ENCODE results near the gene MC5R. TPM values are rescaled to one million over a fixed set of nuclear protein-coding genes. Genes with fewer than 3 reads are reported as not detected.

MC5R gene
- total RNA-seq: not detected
- long read RNA-seq: 0 reads

GRCh38 chr18:13823707-13824395, at the start of gene MC5R:
MC5R (plus strand) TSS chr18:13824149; CDS start chr18:13825766, 1,617 bp downstream.
- intact Hi-C loops (cut with DNase I): loop anchor here in 1 of 2 donors (2.0 kb wide), 1 partner anchor 263 kb away; no protein-coding TSS in a partner anchor
- peak; percentile 70 for DNase-seq
- peak; percentile 88 to 94 for ATAC-seq

- no peak for ATAC-seq
- DNase-seq: no peak
- intact Hi-C loops (cut with DNase I): no loop called here
Observed at GRCh38 chr18:13775058-13775457, 48.9 kb upstream of the MC5R start.

- DNase-seq: no peak
- intact Hi-C loops (cut with DNase I): loop anchor here in 1 of 2 donors (10.0 kb wide), 1 partner anchor 56 kb away; no protein-coding TSS in a partner anchor
- ATAC-seq: peak in 1 of 2 donors; percentile 95
Observed at GRCh38 chr18:13791181-13791580, 32.8 kb upstream of the MC5R start.

GRCh38 chr18:13793819-13794218, 30.1 kb upstream of the MC5R start:
- intact Hi-C loops (cut with DNase I): loop anchor here in 1 of 2 donors (10.0 kb wide), 1 partner anchor 59 kb away; no protein-coding TSS in a partner anchor
- ATAC-seq: no peak

GRCh38 chr18:13796515-13796914, 27.4 kb upstream of the MC5R start:
- DNase-seq (no peak), ATAC-seq (no peak)
- intact Hi-C loops (cut with DNase I): loop anchor here in 1 of 2 donors (10.0 kb wide), 1 partner anchor 62 kb away; no protein-coding TSS in a partner anchor

More at GRCh38 chr18:13793819-13794218, 30.1 kb upstream of the MC5R start:
- no peak for DNase-seq

- ATAC-seq (no peak), DNase-seq (no peak)
- intact Hi-C loops (cut with DNase I): loop anchor here in 1 of 2 donors (10.0 kb wide), 1 partner anchor 62 kb away; no protein-coding TSS in a partner anchor
Observed at GRCh38 chr18:13797157-13797611, 26.8 kb upstream of the MC5R start.

GRCh38 chr18:13799396-13799795, 24.6 kb upstream of the MC5R start:
- ATAC-seq: no peak
- intact Hi-C loops (cut with DNase I): loop anchor here in 1 of 2 donors (10.0 kb wide), 1 partner anchor 65 kb away; no protein-coding TSS in a partner anchor
- no peak for DNase-seq

GRCh38 chr18:13800505-13801259, 23.3 kb upstream of the MC5R start:
- intact Hi-C loops (cut with DNase I): loop anchor here in 1 of 2 donors (10.0 kb wide), 1 partner anchor 246 kb away; no protein-coding TSS in a partner anchor
- DNase-seq (peak; percentile 82), ATAC-seq (peak; percentile 94 to 99)

- intact Hi-C loops (cut with DNase I): loop anchor here in 1 of 2 donors (10.0 kb wide), 1 partner anchor 246 kb away; no protein-coding TSS in a partner anchor
- ATAC-seq: peak in 1 of 2 donors; percentile 16
- no peak for DNase-seq
Observed at GRCh38 chr18:13801260-13801601, 22.7 kb upstream of the MC5R start.

GRCh38 chr18:13804305-13804704, 19.6 kb upstream of the MC5R start:
- intact Hi-C loops (cut with DNase I): loop anchor here in 1 of 2 donors (10.0 kb wide), 1 partner anchor 250 kb away; no protein-coding TSS in a partner anchor
- ATAC-seq (no peak), DNase-seq (no peak)

GRCh38 chr18:13808294-13809042, 15.5 kb upstream of the MC5R start:
- intact Hi-C loops (cut with DNase I): loop anchor here in 1 of 2 donors (10.0 kb wide), 1 partner anchor 254 kb away; no protein-coding TSS in a partner anchor
- DNase-seq (no peak), ATAC-seq (no peak)

GRCh38 chr18:13809043-13809430, 14.9 kb upstream of the MC5R start:
- DNase-seq (no peak), ATAC-seq (no peak)
- intact Hi-C loops (cut with DNase I): loop anchor here in 1 of 2 donors (10.0 kb wide), 1 partner anchor 254 kb away; no protein-coding TSS in a partner anchor

GRCh38 chr18:13809531-13810255, 14.3 kb upstream of the MC5R start:
- no peak for ATAC-seq
- no peak for DNase-seq
- intact Hi-C loops (cut with DNase I): loop anchor here in 1 of 2 donors (10.0 kb wide), 1 partner anchor 255 kb away; no protein-coding TSS in a partner anchor

- no peak for ATAC-seq
- no peak for DNase-seq
- intact Hi-C loops (cut with DNase I): no loop called here
Observed at GRCh38 chr18:13810950-13811485, 12.9 kb upstream of the MC5R start.

GRCh38 chr18:13811993-13812392, 12.0 kb upstream of the MC5R start:
- ATAC-seq (peak in 1 of 2 donors; percentile 21), DNase-seq (no peak)
- intact Hi-C loops (cut with DNase I): no loop called here

- DNase-seq (peak; percentile 44), ATAC-seq (peak; percentile 83 to 87)
- intact Hi-C loops (cut with DNase I): no loop called here
Observed at GRCh38 chr18:13813271-13813849, 10.6 kb upstream of the MC5R start.

- intact Hi-C loops (cut with DNase I): no loop called here
- DNase-seq (no peak), ATAC-seq (no peak)
Observed at GRCh38 chr18:13826209-13826608, 2.3 kb downstream of the MC5R start.

All from left cardiac atrium (tissue), 4 donors.